Fibroblast of skin of back (primary cell): ENCODE results near the gene MYH15.

ENCODE experiments used
- DNase-seq: peaks from one replicate; pipeline ENCODE4 v3.0.0-alpha.2; 2013

MYH15 gene

DNA sequence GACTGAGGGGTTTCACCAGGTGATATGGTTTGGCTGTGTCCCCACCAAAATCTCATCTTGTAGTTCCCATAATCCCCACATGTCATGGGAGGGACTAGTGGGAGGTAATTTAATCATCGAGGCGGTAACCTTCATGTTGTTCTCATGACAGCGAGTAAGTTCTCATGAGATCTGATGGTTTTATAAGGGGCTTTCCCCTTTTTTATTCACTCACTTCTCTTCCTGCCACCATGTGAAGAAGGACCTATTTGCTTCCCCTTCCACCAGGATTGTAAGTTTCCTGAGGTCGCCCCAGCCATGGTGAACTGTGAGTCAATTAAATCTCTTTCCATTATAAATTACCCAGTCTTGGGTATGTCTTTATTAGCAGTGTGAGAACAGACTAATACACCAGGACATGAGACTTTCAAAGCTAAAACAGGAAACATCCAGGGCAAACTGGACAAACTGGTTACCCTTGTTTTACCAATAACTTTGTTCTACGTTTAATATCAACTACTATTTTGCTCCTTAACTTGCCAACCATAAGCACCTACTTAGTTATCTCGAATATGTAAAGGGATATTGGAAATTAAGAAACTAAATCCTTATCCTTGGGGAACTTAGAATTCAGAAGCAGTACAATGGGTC lies 98.2 kb downstream of the MYH15 start:
- no peak for DNase-seq

DNA sequence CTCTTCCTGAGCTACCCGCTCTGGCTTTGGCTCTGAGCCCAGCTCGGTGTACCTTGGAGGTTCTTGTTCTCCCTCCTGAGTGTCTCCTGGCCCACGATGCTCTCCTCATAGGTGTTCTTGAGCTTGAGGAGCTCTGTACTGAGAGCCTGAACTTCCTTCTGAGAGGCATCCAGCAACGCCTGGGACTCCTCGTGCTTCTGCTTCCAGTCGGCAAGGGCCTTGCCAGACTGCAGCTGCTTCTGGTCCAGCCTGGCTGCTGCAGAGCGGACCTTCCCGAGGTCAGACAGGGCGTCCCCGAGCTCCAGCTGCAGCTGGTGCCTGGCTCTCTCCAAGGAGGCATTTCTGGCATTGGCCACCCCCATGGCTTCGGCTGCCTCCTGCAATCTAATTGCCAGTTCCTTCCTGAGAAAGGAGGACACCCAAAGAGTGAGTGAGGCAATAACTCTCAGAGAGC lies 99.8 kb downstream of the MYH15 start:
- no peak for DNase-seq

DNA sequence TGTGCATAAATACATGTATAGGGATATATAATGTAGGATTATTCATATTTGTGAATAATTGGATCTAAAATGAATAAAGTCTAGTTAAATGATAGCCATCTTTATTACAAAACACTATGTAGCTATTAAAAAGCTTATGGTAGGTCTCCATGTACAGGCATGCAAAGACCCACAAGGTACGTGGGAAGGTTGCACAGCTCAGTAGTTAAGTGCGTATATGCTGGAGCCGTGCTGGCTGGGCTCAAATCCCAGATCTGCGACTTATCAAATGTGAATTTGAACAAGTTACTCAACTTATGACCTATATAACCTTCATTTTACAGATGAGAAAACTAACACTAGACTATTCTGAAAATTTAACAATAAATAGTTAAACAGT lies 100.6 kb downstream of the MYH15 start:
- no peak for DNase-seq

DNA sequence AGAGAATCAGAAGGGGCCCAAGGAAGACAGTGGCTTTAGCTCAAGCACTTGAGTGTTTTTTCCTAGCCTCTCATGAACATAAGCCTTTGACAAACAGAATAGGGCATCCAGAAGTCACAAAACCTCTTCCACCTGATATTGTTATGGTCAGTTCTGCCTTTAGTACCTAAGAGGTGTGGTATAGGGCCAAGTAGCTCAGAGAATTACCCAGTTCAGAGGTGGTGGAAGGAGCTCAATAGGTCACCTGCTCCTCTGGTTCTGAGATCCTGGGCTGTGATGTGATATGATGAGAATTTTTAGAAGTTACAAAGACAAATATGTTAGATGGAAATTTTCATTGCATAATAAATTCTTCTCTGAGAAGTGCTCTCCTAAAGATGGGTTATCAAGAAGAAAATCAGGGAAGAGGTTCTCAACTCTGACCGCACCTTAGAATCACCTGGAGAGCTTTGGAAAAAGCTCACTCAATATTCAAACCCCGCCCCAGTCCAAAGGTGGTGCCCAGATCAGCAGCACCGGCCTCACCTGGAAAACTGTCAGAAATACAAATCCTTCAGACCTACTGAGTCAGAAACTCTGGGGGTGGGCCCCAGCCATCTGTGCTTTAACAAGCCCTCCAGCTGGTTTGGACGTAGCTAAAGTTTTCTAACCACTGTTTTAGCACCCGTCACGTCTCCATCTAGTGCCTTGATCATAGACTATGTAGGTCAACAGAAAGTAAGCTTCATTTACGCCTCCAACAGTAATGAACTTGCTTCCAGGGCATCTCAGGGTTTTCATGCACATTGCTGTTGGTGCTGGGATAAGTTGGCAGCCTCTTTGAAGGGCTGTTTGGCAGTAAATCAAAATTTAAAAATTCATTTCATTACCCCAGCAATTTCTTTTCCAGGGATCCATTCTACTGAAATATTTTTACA lies 101.3 kb downstream of the MYH15 start:
- no peak for DNase-seq

DNA sequence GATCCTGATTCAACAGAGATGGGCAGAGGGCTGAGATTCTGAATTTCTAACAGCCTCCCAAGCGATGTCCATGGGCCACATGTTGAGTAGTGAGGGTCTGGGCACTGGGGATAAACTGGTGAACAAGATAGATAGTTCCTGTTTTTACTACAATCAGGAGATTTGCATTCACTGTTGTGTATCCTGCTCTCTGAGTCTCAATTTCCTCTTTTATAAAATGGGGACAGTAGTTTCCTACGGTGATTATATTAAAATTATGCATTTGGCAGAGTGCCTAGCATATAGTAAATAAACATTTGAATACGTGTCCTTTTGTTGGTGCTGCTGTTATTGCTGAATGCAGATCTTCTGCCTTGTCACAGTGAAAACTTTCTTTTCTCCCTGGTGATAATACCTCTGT lies 102.5 kb downstream of the MYH15 start:
- no peak for DNase-seq

DNA sequence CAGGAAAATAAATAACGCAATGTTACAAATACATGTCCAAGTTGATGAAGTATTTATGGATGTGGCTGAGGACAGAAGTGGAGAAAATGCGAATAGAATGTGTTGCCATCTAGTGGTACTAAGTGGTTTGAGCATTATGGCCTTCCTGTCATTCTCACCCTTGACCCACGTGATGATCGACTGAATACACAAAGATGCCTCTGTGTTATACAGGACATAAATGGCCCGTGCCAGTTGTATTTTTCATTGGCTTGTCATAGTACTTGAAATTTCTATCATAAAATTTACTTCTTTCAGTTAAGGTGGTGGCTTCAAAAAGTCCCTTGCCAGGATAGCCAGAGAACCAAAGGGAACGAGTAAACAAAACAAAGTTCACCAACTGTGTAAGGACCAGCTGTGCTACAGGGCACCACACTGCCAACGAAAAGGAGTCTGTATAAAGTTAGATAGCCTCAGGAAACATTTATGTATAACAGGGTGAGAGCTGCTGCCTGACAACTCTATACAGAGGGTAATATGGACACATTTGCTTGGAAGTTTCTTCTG lies 103.7 kb downstream of the MYH15 start:
- peak; percentile 74 for DNase-seq

DNA sequence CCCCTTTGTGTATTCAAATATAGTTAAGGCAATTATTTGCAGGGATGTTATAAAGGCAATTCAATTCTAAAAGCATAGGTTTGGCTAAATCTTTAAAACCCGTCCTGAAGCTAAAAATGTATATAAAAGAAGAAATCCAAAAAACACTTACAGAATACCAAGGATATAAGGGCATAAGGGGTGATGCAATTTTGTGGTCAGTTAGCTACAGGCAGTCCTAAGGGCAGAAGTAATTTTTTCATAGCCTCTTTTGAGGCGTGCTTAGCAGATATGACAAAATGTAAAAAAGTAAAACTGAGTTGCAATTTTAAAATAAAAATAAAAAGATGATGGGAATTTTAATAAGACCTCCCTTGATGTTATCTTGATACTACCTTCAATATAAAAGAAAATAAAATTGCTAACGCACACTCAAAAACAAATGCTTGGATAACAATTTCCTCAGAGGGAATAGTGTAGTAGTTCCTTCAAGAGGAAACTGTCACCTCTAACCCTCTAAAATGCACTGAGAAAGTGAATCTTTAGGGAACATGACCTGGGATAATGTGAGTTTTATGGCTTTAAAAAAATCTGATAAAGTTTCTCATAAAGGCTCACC lies 104.2 kb downstream of the MYH15 start:
- peak; percentile 36 for DNase-seq

DNA sequence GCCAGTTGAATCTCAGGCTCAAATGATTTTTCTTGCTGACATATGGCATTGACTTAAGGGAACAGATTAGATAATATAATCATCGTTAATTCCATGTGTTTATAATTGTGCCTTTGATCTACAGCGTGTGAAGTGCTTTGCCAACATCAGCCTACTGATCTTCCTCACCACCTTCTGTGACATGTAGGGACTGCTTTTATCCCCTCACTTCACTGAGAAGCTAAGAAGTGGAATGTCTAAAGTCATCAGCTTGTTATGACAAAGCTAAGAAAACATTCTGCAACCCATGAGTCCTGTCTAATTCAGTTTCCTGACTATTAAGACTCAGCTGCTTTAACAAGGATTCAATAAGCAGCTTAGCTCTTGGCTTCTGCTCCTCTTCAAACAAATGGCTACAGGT lies 106.0 kb downstream of the MYH15 start:
- DNase-seq = peak; percentile 81

DNA sequence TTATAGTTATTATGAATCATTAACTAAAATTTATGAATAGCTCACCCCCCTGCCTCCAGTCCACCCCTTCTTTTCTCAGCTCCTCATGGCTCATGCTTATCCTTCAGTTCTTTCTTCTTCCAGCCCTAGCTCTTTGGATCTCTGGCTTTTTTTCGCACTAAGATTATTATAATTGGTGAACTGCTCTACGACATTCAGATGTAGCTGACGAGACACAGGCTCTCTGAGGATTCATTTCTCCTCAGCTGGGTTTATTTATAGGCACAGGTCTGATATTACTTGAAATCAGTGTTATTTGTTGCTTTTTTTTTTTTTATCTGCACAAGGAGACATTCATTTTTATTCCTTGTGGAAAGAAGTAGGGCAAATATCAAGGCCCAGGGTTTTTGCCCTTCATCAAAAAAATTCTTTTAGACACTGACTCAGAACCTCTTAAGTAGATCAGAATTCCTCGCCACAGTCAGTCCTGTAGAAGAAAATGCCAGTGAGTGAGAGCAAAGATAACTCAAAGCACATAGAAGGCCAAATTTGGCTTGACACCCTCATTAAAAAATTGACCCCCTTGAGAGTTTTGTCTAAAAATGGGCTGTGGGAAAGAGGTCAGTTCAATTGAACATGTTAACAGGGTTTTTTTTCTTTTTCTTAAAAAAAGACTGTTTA lies 106.6 kb downstream of the MYH15 start:
- peak; percentile 69 for DNase-seq

DNA sequence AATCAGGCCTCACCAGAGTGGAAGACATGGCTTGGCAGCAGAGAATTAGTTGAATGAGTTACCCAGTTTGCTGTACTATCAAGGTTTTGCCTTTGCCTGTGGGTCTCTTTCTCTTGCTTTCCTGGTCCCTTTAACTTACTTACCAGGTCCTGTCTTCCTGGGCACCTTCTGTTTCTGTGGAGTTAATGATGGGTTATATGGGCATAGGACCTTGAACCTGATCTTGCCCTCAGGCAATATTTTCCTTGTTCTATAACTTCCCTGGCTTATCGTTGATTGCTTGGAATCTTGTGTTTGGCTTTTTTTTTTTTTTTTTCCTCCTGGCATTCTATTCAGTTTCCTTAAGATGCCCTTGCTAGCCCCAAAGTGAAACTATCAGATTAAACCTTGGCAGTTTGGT lies 107.2 kb downstream of the MYH15 start:
- no peak for DNase-seq

DNA sequence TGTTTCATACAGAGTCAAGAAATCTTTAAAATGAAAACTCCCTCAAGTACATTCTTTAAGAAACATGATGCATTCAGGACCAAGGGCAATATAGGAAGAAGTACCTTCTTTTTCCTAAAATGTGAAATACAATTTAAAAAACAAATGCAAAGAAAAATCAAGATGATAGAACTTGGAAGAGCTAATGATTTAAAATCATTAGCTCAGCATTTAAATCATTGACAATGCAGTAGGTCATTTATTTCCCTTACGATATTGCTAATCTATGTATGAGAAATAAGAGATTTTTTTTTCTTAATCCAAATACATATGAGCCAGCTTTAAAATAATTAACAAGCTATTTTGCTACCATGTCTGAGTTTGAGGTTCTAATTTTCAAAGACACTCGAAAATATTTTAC lies 108.6 kb downstream of the MYH15 start:
- no peak for DNase-seq

DNA sequence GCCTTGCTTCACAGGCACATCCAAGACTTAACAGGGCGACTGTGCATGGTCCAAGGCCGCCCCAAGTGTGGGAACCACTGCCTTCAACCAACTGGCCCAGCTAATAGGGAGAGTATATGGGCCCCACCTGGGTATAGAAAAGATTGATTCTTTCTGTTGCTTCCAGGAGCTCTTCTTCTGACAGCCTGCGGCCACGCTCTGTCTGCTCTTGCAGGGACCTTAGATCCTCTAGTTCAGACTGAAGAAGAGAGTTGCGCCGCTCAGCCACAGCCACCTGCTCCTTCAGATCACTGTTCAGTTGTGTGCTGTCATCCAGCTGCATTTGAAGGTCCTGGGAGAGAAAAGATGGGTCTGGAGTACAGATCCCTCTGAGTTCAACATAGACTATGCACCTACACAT lies 111.9 kb downstream of the MYH15 start:
- DNase-seq = no peak

DNA sequence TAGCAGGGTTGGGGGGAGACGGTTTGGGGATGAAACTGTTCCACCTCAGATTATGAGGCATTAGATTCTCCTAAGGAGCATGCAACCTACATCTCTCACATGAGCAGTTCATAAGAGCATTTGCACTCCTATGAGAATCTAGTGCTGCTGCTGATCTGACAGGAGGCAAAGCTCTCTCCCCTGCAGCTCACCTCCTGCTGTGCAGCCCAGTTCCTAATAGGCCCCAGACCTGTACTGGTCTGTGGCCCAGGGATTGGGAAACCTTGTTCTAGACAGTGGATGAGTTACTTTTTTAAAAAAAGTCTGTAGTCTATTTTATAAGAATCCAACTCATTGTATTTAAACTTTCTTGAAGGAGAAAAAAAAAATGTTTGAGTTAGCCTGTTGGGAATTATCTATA lies 114.1 kb downstream of the MYH15 start:
- DNase-seq = no peak

DNA sequence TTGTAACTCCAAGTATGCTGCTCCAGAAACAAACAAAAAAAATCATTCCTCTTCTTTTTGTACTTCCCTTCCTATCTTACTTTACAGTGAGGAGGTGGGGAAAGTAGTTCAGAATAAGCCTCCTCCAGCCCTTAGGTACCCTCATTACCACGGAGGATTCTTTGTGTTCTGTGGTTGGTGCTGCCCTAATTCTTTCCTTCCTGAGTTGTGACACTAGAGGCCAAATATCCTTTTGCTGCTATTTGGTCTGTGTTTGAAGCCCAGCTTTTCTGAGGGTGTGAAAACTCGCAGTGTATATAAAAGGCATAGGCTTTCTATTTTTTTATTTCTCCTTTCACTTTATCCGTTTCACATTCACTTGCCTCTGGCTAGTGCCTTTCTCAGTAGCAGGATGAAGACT lies 115.8 kb downstream of the MYH15 start:
- no peak for DNase-seq

DNA sequence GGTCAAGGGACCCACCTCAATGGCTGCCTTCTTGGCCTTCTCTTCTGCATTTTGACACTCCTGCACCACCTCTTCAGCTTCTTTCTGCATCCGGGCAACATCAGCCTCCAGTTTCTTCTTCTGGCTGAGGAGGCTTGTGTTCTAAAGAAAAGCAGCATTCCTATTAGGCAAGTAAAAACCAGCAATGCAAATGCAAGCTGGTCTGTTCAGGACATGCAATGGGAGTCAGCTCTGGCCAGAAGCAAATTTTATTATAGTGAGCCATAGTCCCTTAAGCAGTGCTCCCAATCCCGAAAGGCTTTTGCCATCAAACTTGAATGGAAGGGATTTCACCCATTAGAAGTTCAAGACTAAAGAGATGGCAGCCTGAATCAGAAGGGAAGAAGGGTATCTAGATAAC lies 116.4 kb downstream of the MYH15 start:
- DNase-seq = no peak

DNA sequence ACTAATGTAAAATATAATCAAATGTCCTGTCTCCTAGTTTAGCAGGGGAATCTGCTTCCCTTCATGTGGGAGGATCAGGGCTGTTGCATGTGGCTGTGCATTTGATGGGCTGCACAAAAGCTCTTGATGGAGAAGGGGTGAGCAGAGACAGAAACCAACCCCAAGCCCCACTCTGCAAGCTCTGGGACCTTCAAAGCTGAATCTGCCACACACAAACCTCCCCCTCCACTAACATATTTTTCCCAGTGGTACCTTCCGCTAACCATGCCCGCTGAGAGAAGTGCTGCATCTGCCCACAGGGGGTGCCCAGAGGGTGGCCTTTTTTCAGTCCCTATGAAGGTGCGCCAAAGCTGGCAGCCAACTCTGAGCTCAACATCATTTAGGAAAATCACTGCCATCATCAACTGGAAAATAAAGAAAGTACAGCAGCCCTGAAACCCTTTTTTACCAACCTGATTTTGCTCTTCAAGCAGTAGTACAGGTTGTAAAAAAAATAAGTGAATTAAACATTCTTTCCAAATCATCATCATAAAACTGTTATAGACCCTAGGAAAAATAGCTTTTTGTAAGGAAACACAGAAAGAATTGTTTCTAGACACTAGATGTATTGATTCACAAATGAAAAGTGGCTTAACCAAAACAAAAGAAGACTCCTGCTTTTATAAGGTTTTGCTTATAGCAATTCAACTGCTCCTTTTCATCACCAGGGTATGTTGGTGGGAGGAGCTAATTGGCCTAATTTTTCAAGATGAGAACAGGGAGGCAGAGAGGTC lies 117.1 kb downstream of the MYH15 start:
- DNase-seq = no peak

DNA sequence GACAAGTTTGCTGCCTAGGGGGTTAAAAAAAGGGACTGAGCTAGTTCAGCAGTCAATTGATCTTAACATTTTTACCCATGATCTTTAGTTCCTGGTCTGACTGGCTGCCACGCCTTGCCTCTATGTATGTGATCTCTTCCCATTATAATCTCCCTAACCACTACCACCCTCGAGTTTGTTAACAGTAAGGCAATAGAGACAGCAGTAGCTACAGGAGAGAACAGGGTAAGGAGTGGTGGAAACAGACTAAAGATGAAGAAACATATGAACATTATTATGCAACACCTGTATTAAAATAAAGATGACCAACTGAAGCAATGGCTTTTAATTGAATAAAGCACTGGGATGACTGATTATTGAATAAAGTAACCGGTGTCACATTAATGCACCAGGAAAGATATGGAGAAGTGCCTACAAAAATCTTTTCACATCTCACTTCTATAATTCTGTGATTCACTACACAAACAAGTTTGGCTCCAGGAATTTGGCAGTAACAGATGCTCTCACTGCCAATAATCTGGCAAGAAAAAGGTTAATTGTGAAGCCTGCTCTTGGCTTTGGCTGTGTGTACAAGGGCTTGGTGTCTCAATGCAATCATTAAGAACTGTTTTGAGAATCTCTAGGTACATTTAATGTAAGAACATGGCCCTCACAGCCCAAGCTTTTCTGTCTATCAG lies 118.3 kb downstream of the MYH15 start:
- peak; percentile 40 for DNase-seq

DNA sequence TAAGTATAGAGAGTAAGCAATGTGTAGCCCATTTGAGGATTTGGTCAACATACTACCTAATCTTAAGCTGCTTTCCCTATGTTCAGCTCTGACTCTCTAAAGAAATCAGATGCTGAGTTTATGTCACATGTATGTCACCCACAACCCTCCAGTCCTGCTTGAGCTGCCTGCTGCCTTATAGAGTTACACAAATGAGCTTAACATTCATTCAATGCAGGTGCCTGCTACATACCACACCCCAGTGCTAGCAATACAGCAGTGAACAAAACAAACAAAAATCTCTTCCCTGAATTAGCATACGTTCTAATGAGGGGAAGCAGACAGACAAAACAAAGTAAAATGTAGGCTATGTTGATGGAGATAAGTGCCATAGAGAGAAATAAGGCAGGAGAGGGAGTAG lies 121.0 kb downstream of the MYH15 start:
- DNase-seq = no peak

DNA sequence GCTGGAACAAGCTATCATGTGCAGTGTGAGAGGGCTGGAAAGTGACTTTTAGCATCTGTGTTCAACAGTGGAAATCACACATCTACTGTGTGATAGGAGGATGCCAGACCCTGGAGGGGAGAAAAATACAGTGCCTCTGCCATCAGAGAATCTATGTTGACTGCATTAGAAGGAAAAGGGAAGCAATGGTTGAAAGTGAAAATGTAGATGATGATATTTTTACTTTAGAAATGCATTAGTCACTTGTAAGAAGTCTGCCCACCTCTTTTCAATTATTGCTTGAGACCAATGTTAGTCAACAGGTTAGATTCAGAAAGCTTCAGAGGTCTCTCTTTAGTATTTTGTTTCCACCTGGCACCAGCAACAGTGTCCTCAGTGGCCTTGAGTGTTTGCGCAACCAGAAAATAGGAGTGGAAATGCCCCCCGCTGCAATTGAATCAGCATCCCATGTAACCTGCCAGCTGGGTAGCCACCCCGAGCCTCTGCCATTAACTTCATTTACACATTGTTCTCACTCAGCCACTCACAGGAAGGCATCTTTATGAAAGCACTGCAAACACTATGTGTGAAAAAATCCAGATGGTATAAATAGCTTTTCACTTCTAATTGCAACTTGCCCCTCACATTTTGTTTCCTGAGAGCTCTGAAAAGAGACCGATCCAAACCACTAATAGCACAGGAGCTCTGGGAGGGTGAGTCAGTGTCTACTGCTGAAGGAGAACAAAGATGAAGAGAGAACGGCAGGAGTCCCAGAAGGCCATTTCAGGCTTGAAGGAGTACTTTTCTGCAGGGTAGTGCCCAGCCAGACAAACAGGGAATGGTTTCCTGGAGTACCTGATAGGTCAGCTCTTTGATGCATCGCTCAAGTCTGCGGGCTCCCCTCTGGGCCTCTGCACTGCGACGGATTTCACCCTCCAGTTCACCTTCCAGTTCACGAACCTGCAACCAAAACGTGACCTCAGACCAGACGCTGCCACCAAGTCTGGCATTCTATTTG lies 122.0 kb downstream of the MYH15 start:
- no peak for DNase-seq

DNA sequence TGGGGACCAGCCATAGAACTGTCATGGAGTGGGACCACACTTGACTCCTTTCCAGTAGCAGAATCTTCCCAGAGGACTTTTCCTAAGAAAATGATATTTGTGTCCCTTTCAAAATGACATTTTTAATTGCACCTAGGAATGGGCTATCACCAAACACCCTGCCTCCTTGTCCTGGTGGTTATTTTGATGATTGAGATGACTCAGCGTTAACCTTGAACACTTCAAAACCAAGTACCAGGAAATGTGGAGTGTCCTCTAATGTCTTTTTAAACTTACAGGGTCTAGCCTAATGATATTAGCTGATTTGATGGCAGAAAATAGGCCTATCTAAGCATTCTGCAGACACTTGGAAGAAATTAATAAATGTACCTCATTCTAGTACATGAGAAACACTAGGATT lies 123.3 kb downstream of the MYH15 start:
- no peak for DNase-seq
